ENCODE results near the gene OCA2.

OCA2 gene

DNA sequence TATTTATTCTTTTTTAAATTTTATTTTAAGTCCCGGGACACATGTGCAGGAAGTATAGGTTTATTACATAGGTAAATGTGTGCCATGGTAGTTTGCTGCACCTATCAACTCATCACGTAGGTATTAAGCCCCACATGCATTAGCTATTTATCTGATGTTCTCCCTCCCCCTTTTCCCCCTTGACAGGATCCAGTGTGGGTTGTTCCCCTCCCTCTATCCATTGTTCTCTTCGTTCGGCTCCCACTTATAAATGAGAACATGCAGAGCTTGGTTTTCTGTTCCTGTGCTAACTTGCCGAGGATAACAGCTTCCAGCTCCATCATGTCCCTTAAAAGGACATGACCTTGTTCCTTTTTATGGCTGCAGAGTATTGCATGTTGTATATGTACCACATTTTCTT, 220.3 kb downstream of the OCA2 start:
- no peak overlapping the region for H2BK12ac ChIP-seq (ENCODE audit: low read length)
- H3K27ac ChIP-seq (ENCODE audit: low read depth, low read length) = no peak overlapping the region
- no peak overlapping the region for H3K9ac ChIP-seq (ENCODE audit: low read length)
- H3K4me2 ChIP-seq (ENCODE audit: low read length) = no peak overlapping the region
- no peak overlapping the region for H3K23ac ChIP-seq (ENCODE audit: low read length)
- H3K4me1 ChIP-seq (ENCODE audit: control insufficient read depth in 1 of 2, insufficient read depth in 2 of 2, low read length in 2 of 2) = no peaks in the 10 kb centered on the region
- no peak overlapping the region for H2AK5ac ChIP-seq (ENCODE audit: low read length)
- no CpG with 5 or more reads among the region's 5 CpGs for WGBS (ENCODE audit: extremely low coverage, insufficient coverage, insufficient read length)
- H3K4me3 ChIP-seq (ENCODE audit: low read depth, low read length) = no peak overlapping the region
- no peak overlapping the region for H2BK120ac ChIP-seq (ENCODE audit: insufficient read depth, low read length, poor library complexity)
- no peak overlapping the region for H2BK5ac ChIP-seq (ENCODE audit: low read depth, low read length, poor library complexity)
- no peaks in the 10 kb centered on the region for H3K27me3 ChIP-seq (ENCODE audit: insufficient read depth, low read length)
- no peaks in the 10 kb centered on the region for H3K79me2 ChIP-seq (ENCODE audit: control insufficient read depth, insufficient read depth, low read length, poor library complexity)
- H4K8ac ChIP-seq (ENCODE audit: low read depth, low read length) = no peak overlapping the region
- no peak overlapping the region for H4K91ac ChIP-seq (ENCODE audit: low read depth, low read length)
- no peaks in the 10 kb centered on the region for H3K36me3 ChIP-seq (ENCODE audit: control insufficient read depth in 1 of 2, insufficient read depth in 2 of 2, low read length in 2 of 2)
- peaks cover 5% of the 10 kb centered on the region for H3K9me3 ChIP-seq (ENCODE audit: insufficient read depth, low read depth, low read length)
- no peak overlapping the region for H3K18ac ChIP-seq (ENCODE audit: low read length)
- no peak overlapping the region for H2AFZ ChIP-seq (ENCODE audit: insufficient read depth, low read length, poor library complexity)
- H3K14ac ChIP-seq (ENCODE audit: low read length) = no peak overlapping the region
- H3K4ac ChIP-seq (ENCODE audit: low read depth, low read length) = no peak overlapping the region
- no peak overlapping the region for H4K12ac ChIP-seq (ENCODE audit: low read depth, low read length)
- DNase-seq = no peak
- no peaks in the 10 kb centered on the region for H3K79me1 ChIP-seq (ENCODE audit: low read length)

- Histone ChIP-seq H4K8ac (ENCODE audit: low read depth, low read length) (no peak overlapping the region), H3K27ac (ENCODE audit: low read depth, low read length) (no peak overlapping the region), H3K9me3 (ENCODE audit: insufficient read depth, low read depth, low read length) (peaks cover 2% of the 10 kb centered on the region), H2BK5ac (ENCODE audit: low read depth, low read length, poor library complexity) (no peak overlapping the region), H3K79me2 (ENCODE audit: control insufficient read depth, insufficient read depth, low read length, poor library complexity) (no peaks in the 10 kb centered on the region), H4K91ac (ENCODE audit: low read depth, low read length) (no peak overlapping the region), H3K4me1 (ENCODE audit: control insufficient read depth in 1 of 2, insufficient read depth in 2 of 2, low read length in 2 of 2) (no peaks in the 10 kb centered on the region), H3K4me3 (ENCODE audit: low read depth, low read length) (no peak overlapping the region), H3K27me3 (ENCODE audit: insufficient read depth, low read length) (no peaks in the 10 kb centered on the region), H3K36me3 (ENCODE audit: control insufficient read depth in 1 of 2, insufficient read depth in 2 of 2, low read length in 2 of 2) (no peaks in the 10 kb centered on the region), H3K79me1 (ENCODE audit: low read length) (no peaks in the 10 kb centered on the region), H2BK120ac (ENCODE audit: insufficient read depth, low read length, poor library complexity) (no peak overlapping the region), H3K14ac (ENCODE audit: low read length) (no peak overlapping the region), H3K4me2 (ENCODE audit: low read length) (no peak overlapping the region), H3K18ac (ENCODE audit: low read length) (no peak overlapping the region), H2AK5ac (ENCODE audit: low read length) (no peak overlapping the region), H2AFZ (ENCODE audit: insufficient read depth, low read length, poor library complexity) (no peak overlapping the region), H3K4ac (ENCODE audit: low read depth, low read length) (no peak overlapping the region), H2BK12ac (ENCODE audit: low read length) (no peak overlapping the region), H4K12ac (ENCODE audit: low read depth, low read length) (no peak overlapping the region), H3K9ac (ENCODE audit: low read length) (no peak overlapping the region), H3K23ac (ENCODE audit: low read length) (no peak overlapping the region)
- no peak for DNase-seq
These were observed 225.3 kb downstream of the OCA2 start for GRCh38 chr15:27873828-27874227.

DNA sequence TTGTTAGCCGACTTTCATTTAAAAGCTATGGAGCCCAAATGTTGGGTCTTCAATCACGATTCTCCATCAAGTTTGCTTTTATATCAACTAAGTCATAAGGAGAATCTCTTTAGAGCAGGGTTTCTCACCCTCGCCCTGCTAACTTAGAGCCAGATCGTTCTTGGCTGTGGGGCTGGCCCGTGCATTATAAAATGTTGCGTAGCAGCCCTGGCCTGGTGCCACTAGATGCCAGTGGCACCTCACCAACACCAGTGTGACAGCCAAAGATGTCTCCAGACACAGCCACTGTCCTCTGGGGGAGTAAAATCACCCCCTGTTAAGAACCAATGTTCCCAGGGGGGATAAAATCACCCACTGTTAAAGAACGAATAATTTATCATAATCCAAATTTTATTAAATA, 226.1 kb downstream of the OCA2 start:
- no peaks in the 10 kb centered on the region for H3K79me1 ChIP-seq (ENCODE audit: low read length)
- no peak overlapping the region for H3K9ac ChIP-seq (ENCODE audit: low read length)
- H4K12ac ChIP-seq (ENCODE audit: low read depth, low read length) = no peak overlapping the region
- no CpG with 5 or more reads among the region's 7 CpGs for WGBS (ENCODE audit: extremely low coverage, insufficient coverage, insufficient read length)
- H3K9me3 ChIP-seq (ENCODE audit: insufficient read depth, low read depth, low read length) = peaks cover 2% of the 10 kb centered on the region
- no peak overlapping the region for H3K27ac ChIP-seq (ENCODE audit: low read depth, low read length)
- no peak overlapping the region for H3K18ac ChIP-seq (ENCODE audit: low read length)
- no peaks in the 10 kb centered on the region for H3K27me3 ChIP-seq (ENCODE audit: insufficient read depth, low read length)
- DNase-seq = no peak
- no peak overlapping the region for H2BK5ac ChIP-seq (ENCODE audit: low read depth, low read length, poor library complexity)
- no peaks in the 10 kb centered on the region for H3K36me3 ChIP-seq (ENCODE audit: control insufficient read depth in 1 of 2, insufficient read depth in 2 of 2, low read length in 2 of 2)
- H3K4me1 ChIP-seq (ENCODE audit: control insufficient read depth in 1 of 2, insufficient read depth in 2 of 2, low read length in 2 of 2) = no peaks in the 10 kb centered on the region
- H3K4me3 ChIP-seq (ENCODE audit: low read depth, low read length) = no peak overlapping the region
- H2BK12ac ChIP-seq (ENCODE audit: low read length) = no peak overlapping the region
- no peak overlapping the region for H4K91ac ChIP-seq (ENCODE audit: low read depth, low read length)
- H3K79me2 ChIP-seq (ENCODE audit: control insufficient read depth, insufficient read depth, low read length, poor library complexity) = no peaks in the 10 kb centered on the region
- H3K14ac ChIP-seq (ENCODE audit: low read length) = no peak overlapping the region
- no peak overlapping the region for H2AFZ ChIP-seq (ENCODE audit: insufficient read depth, low read length, poor library complexity)
- H3K4ac ChIP-seq (ENCODE audit: low read depth, low read length) = no peak overlapping the region
- no peak overlapping the region for H4K8ac ChIP-seq (ENCODE audit: low read depth, low read length)
- no peak overlapping the region for H3K4me2 ChIP-seq (ENCODE audit: low read length)
- H3K23ac ChIP-seq (ENCODE audit: low read length) = no peak overlapping the region
- H2BK120ac ChIP-seq (ENCODE audit: insufficient read depth, low read length, poor library complexity) = no peak overlapping the region
- no peak overlapping the region for H2AK5ac ChIP-seq (ENCODE audit: low read length)

DNA sequence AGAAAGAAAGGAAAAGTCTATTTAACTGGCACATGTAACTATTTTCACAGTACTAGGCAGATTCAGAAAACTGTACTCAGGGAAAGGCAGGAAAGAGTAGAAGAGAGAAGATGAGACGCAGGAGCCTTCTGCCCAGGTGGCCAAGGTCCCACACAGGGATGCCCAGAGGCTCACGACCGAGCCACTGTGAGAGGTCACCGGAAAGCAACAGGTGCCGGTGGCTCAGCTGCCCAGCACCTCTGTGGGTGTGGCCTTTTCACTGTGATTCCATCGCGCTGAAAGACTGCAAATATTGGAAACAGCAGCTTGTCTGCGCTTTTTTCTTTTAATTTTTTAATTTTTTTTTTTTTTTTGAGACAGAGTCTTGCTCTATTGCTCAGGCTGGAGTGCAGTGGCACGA, 226.8 kb downstream of the OCA2 start:
- Histone ChIP-seq H3K4ac (ENCODE audit: low read depth, low read length) (no peak overlapping the region), H4K12ac (ENCODE audit: low read depth, low read length) (no peak overlapping the region), H3K9ac (ENCODE audit: low read length) (no peak overlapping the region), H3K27ac (ENCODE audit: low read depth, low read length) (no peak overlapping the region), H3K9me3 (ENCODE audit: insufficient read depth, low read depth, low read length) (peaks cover 2% of the 10 kb centered on the region), H3K14ac (ENCODE audit: low read length) (no peak overlapping the region), H4K91ac (ENCODE audit: low read depth, low read length) (no peak overlapping the region), H3K4me2 (ENCODE audit: low read length) (no peak overlapping the region), H2AK5ac (ENCODE audit: low read length) (no peak overlapping the region), H3K18ac (ENCODE audit: low read length) (no peak overlapping the region), H3K4me1 (ENCODE audit: control insufficient read depth in 1 of 2, insufficient read depth in 2 of 2, low read length in 2 of 2) (no peaks in the 10 kb centered on the region), H3K36me3 (ENCODE audit: control insufficient read depth in 1 of 2, insufficient read depth in 2 of 2, low read length in 2 of 2) (no peaks in the 10 kb centered on the region), H2BK12ac (ENCODE audit: low read length) (no peak overlapping the region), H2AFZ (ENCODE audit: insufficient read depth, low read length, poor library complexity) (no peak overlapping the region), H2BK5ac (ENCODE audit: low read depth, low read length, poor library complexity) (no peak overlapping the region), H3K79me1 (ENCODE audit: low read length) (no peaks in the 10 kb centered on the region), H4K8ac (ENCODE audit: low read depth, low read length) (no peak overlapping the region), H3K23ac (ENCODE audit: low read length) (no peak overlapping the region), H3K79me2 (ENCODE audit: control insufficient read depth, insufficient read depth, low read length, poor library complexity) (no peaks in the 10 kb centered on the region), H3K27me3 (ENCODE audit: insufficient read depth, low read length) (no peaks in the 10 kb centered on the region), H3K4me3 (ENCODE audit: low read depth, low read length) (no peak overlapping the region), H2BK120ac (ENCODE audit: insufficient read depth, low read length, poor library complexity) (no peak overlapping the region)
- DNase-seq = no peak
- WGBS (ENCODE audit: extremely low coverage, insufficient coverage, insufficient read length) = no CpG with 5 or more reads among the region's 9 CpGs

DNA sequence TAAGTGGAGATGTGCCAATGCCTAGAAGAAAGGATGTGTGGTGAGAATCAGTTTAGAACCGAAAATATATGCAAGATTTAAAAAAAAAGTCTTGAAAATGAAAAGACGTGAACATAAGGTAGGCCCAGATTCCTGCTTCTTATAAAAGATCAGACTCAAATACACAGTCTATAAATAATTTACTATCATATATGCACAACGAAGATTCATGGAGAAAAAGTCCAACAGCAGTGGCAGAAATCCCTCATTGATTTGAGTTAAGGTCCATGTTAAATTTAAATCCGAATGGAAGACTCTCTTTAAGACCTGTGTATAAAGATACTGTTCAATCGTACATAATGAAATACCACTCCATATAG, 227.2 kb downstream of the OCA2 start:
- no CpG with 5 or more reads among the region's 5 CpGs for WGBS (ENCODE audit: extremely low coverage, insufficient coverage, insufficient read length)

More for the DNA sequence above, 227.2 kb downstream of the OCA2 start:
- H3K4ac ChIP-seq (ENCODE audit: low read depth, low read length) = no peak overlapping the region
- H3K4me1 ChIP-seq (ENCODE audit: control insufficient read depth in 1 of 2, insufficient read depth in 2 of 2, low read length in 2 of 2) = no peaks in the 10 kb centered on the region
- no peak overlapping the region for H4K8ac ChIP-seq (ENCODE audit: low read depth, low read length)
- H3K4me2 ChIP-seq (ENCODE audit: low read length) = no peak overlapping the region
- H3K27me3 ChIP-seq (ENCODE audit: insufficient read depth, low read length) = no peaks in the 10 kb centered on the region
- H3K79me1 ChIP-seq (ENCODE audit: low read length) = no peaks in the 10 kb centered on the region
- no peak overlapping the region for H3K9ac ChIP-seq (ENCODE audit: low read length)
- H3K4me3 ChIP-seq (ENCODE audit: low read depth, low read length) = no peak overlapping the region
- H3K18ac ChIP-seq (ENCODE audit: low read length) = no peak overlapping the region
- no peak overlapping the region for H4K91ac ChIP-seq (ENCODE audit: low read depth, low read length)
- H3K9me3 ChIP-seq (ENCODE audit: insufficient read depth, low read depth, low read length) = peaks cover 2% of the 10 kb centered on the region
- no peaks in the 10 kb centered on the region for H3K79me2 ChIP-seq (ENCODE audit: control insufficient read depth, insufficient read depth, low read length, poor library complexity)
- no peak overlapping the region for H3K14ac ChIP-seq (ENCODE audit: low read length)
- no peak overlapping the region for H2AK5ac ChIP-seq (ENCODE audit: low read length)
- no peaks in the 10 kb centered on the region for H3K36me3 ChIP-seq (ENCODE audit: control insufficient read depth in 1 of 2, insufficient read depth in 2 of 2, low read length in 2 of 2)
- no peak overlapping the region for H2BK5ac ChIP-seq (ENCODE audit: low read depth, low read length, poor library complexity)
- no peak overlapping the region for H4K12ac ChIP-seq (ENCODE audit: low read depth, low read length)
- H3K27ac ChIP-seq (ENCODE audit: low read depth, low read length) = no peak overlapping the region
- no peak overlapping the region for H2AFZ ChIP-seq (ENCODE audit: insufficient read depth, low read length, poor library complexity)
- no peak overlapping the region for H2BK12ac ChIP-seq (ENCODE audit: low read length)
- H2BK120ac ChIP-seq (ENCODE audit: insufficient read depth, low read length, poor library complexity) = no peak overlapping the region
- no peak for DNase-seq
- no peak overlapping the region for H3K23ac ChIP-seq (ENCODE audit: low read length)

Data from trophoblast cell (in vitro differentiated cells and primary cell).